ENCODE data around the gene LLPH. TPM values are rescaled to one million over a fixed set of nuclear protein-coding genes. Genes with fewer than 3 reads are reported as not detected.

The LLPH gene
- polyA plus RNA-seq, 3 donors: 3.1 to 44.0 (median 33.4) TPM

- H3K27ac Mint-ChIP-seq: no peak overlapping the region
- Histone ChIP-seq H3K27ac (ENCODE audit: low read depth in 1 of 2, low read length in 2 of 2) (no peak overlapping the region), H3K4me1 (ENCODE audit: control insufficient read depth in 1 of 2, insufficient read depth in 2 of 2, low read length in 2 of 2) (peaks cover 7 to 12% of the 10 kb centered on the region in 2 donors), H3K36me3 (replicated peaks in 1 of 2; ENCODE audit: control insufficient read depth in 1 of 2, insufficient read depth in 2 of 2, low read length in 2 of 2) (no peaks in the 10 kb centered on the region), H3K9me3 (replicated peaks in 1 of 2; ENCODE audit: control insufficient read depth in 1 of 2, insufficient read depth in 1 of 2, low read length in 2 of 2) (no peaks in the 10 kb centered on the region), H2AFZ (ENCODE audit: insufficient read depth, low read depth, low read length, poor library complexity, severe bottlenecking) (no peak overlapping the region), H3K27me3 (ENCODE audit: control insufficient read depth in 2 of 2, insufficient read depth in 2 of 2, low read length in 2 of 2) (no peaks in the 10 kb centered on the region), H3K79me2 (ENCODE audit: insufficient read depth, low read length) (no peaks in the 10 kb centered on the region), H4K20me1 (ENCODE audit: insufficient read depth, low read length) (no peaks in the 10 kb centered on the region), H3K9ac (ENCODE audit: insufficient read depth, low read length, poor library complexity, severe bottlenecking) (no peak overlapping the region), H3K4me3 (replicated peaks in 1 of 3; ENCODE audit: low read depth in 2 of 3, low read length in 3 of 3) (no peak overlapping the region), H3K4me2 (replicated peaks; ENCODE audit: extremely low read depth, low read length, poor library complexity, severe bottlenecking) (no peak overlapping the region)
- H3K4me3 Mint-ChIP-seq: no peak overlapping the region
- no peaks in the 10 kb centered on the region for H3K27me3 Mint-ChIP-seq (ENCODE audit: low read depth in 3 of 3)
- intact Hi-C loops (cut with micrococcal nuclease): no loop called here
- WGBS (ENCODE audit: insufficient coverage): no CpG with 5 or more reads among the region's 4 CpGs
- no peak for DNase-seq
- H3K4me1 Mint-ChIP-seq: peaks cover 16% of the 10 kb centered on the region
- H3K9me3 Mint-ChIP-seq: no peaks in the 10 kb centered on the region
- no peaks in the 10 kb centered on the region for H3K36me3 Mint-ChIP-seq
- TF ChIP-seq, protein P1, sequence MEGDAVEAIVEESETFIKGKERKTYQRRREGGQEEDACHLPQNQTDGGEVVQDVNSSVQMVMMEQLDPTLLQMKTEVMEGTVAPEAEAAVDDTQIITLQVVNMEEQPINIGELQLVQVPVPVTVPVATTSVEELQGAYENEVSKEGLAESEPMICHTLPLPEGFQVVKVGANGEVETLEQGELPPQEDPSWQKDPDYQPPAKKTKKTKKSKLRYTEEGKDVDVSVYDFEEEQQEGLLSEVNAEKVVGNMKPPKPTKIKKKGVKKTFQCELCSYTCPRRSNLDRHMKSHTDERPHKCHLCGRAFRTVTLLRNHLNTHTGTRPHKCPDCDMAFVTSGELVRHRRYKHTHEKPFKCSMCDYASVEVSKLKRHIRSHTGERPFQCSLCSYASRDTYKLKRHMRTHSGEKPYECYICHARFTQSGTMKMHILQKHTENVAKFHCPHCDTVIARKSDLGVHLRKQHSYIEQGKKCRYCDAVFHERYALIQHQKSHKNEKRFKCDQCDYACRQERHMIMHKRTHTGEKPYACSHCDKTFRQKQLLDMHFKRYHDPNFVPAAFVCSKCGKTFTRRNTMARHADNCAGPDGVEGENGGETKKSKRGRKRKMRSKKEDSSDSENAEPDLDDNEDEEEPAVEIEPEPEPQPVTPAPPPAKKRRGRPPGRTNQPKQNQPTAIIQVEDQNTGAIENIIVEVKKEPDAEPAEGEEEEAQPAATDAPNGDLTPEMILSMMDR (IDR thresholded peaks at IDR 0.05): no peak
Observed at GRCh38 chr12:66109056-66109455, 21.5 kb downstream of the LLPH start.

- Histone ChIP-seq H3K79me2 (ENCODE audit: insufficient read depth, low read length) (no peaks in the 10 kb centered on the region), H3K9me3 (replicated peaks in 1 of 2; ENCODE audit: control insufficient read depth in 1 of 2, insufficient read depth in 1 of 2, low read length in 2 of 2) (no peaks in the 10 kb centered on the region), H2AFZ (ENCODE audit: insufficient read depth, low read depth, low read length, poor library complexity, severe bottlenecking) (no peak overlapping the region), H3K27me3 (ENCODE audit: control insufficient read depth in 2 of 2, insufficient read depth in 2 of 2, low read length in 2 of 2) (no peaks in the 10 kb centered on the region), H3K4me3 (replicated peaks in 1 of 3; ENCODE audit: low read depth in 2 of 3, low read length in 3 of 3) (no peak overlapping the region), H3K4me2 (replicated peaks; ENCODE audit: extremely low read depth, low read length, poor library complexity, severe bottlenecking) (no peak overlapping the region), H3K36me3 (replicated peaks in 1 of 2; ENCODE audit: control insufficient read depth in 1 of 2, insufficient read depth in 2 of 2, low read length in 2 of 2) (no peaks in the 10 kb centered on the region), H3K27ac (ENCODE audit: low read depth in 1 of 2, low read length in 2 of 2) (no peak overlapping the region), H3K9ac (ENCODE audit: insufficient read depth, low read length, poor library complexity, severe bottlenecking) (no peak overlapping the region), H4K20me1 (ENCODE audit: insufficient read depth, low read length) (no peaks in the 10 kb centered on the region), H3K4me1 (ENCODE audit: control insufficient read depth in 1 of 2, insufficient read depth in 2 of 2, low read length in 2 of 2) (peaks cover 7 to 12% of the 10 kb centered on the region in 2 donors)
- Mint-ChIP-seq H3K27ac (no peak overlapping the region), H3K4me1 (peaks cover 16% of the 10 kb centered on the region), H3K4me3 (no peak overlapping the region), H3K9me3 (no peaks in the 10 kb centered on the region), H3K27me3 (ENCODE audit: low read depth in 3 of 3) (no peaks in the 10 kb centered on the region), H3K36me3 (no peaks in the 10 kb centered on the region)
- TF ChIP-seq, protein P1 (IDR thresholded peaks at IDR 0.05): no peak
- intact Hi-C loops (cut with micrococcal nuclease): no loop called here
- no CpG with 5 or more reads among the region's 1 CpG for WGBS (ENCODE audit: insufficient coverage)
- no peak for DNase-seq
Observed at GRCh38 chr12:66108386-66108785, 22.2 kb downstream of the LLPH start.

Data from CD14-positive monocyte (primary cell).